H1 (cell line): ENCODE data around the gene GAS6. TPM values are rescaled to one million over a fixed set of nuclear protein-coding genes. Genes with fewer than 3 reads are reported as not detected.

Experiments used
- CTCF ChIA-PET: fragments of 300-600 bp; sonication (Branson Sonifier 250); formaldehyde crosslinking; loops from one replicate; lab custom pipeline; 2021; ENCODE audit not compliant: partially characterized antibody; lab: Charles Lee
- POLR2A ChIA-PET: fragments of 300-600 bp; sonication (Branson Sonifier 250); formaldehyde crosslinking; loops from one replicate; lab custom pipeline; 2021; ENCODE audit warnings: inconsistent platforms; ENCODE audit not compliant: partially characterized antibody; lab: Charles Lee
- DNase-seq, 2 experiments: peaks; one replicate each; pipeline versions ENCODE4 v3.0.0 to v3.0.0-alpha.2; 2010 to 2022; ENCODE audit warnings: low spot score in 2 of 2, low read depth in 1 of 2, mixed read lengths in 1 of 2
- FAIRE-seq: peaks from 2 replicates; lab custom pipeline; 2011; peaks lifted over from hg19 to GRCh38; lab: Jason Lieb, UNC
- H2AFZ ChIP-seq: 2 replicates; pipeline ENCODE4 v1.8.1; 2012; ENCODE audit warnings: low read length, inconsistent platforms
- H2AK5ac ChIP-seq: 2 replicates; pipeline ENCODE4 v1.6.1; 2013; ENCODE audit warnings: low read depth, low read length
- H2BK120ac ChIP-seq: replicated peaks from 2 replicates; pipeline ENCODE3; 2013; ENCODE audit warnings: low read depth, low read length, inconsistent platforms
- H2BK12ac ChIP-seq: 2 replicates; pipeline ENCODE4 v1.6.1; 2013; ENCODE audit warnings: low read depth, low read length
- H2BK15ac ChIP-seq: 2 replicates; pipeline ENCODE4 v1.6.1; 2013; ENCODE audit warnings: low read length
- H2BK20ac ChIP-seq: 2 replicates; pipeline ENCODE4 v1.6.1; 2013; ENCODE audit warnings: low read length
- H2BK5ac ChIP-seq: 2 replicates; pipeline ENCODE4 v1.6.1; 2013; ENCODE audit warnings: low read depth, low read length
- H3K14ac ChIP-seq: 2 replicates; pipeline ENCODE4 v1.6.1; 2013; ENCODE audit warnings: inconsistent platforms; ENCODE audit not compliant: insufficient read length
- H3K18ac ChIP-seq: 2 replicates; pipeline ENCODE4 v1.6.1; 2013; ENCODE audit warnings: low read length; ENCODE audit errors: extremely low read depth
- H3K23ac ChIP-seq: 2 replicates; pipeline ENCODE4 v1.6.1; 2013; ENCODE audit warnings: inconsistent platforms; ENCODE audit not compliant: insufficient read length
- H3K23me2 ChIP-seq: 2 replicates; pipeline ENCODE4 v1.6.1; 2013; ENCODE audit warnings: low read depth, low read length
- H3K27ac ChIP-seq: 2 replicates; pipeline ENCODE4 v1.6.1; 2011; ENCODE audit warnings: low read depth, low read length, inconsistent platforms
- H3K27me3 ChIP-seq, 4 experiments: replicated peaks in 1 of 4; 1 replicate in 1 of 4; 2 replicates in 3 of 4; pipeline versions ENCODE4 v1.6.1 to v1.8.1; 2011 to 2013; ENCODE audit warnings: low read length in 3 of 4, mild to moderate bottlenecking in 3 of 4, inconsistent platforms in 2 of 4, mixed read lengths in 2 of 4, moderate library complexity in 1 of 4; ENCODE audit not compliant: control insufficient read depth in 3 of 4, insufficient read depth in 3 of 4; ENCODE audit errors: extremely low read depth in 1 of 4
- H3K36me3 ChIP-seq, 4 experiments: 2 replicates each; pipeline versions ENCODE4 v1.6.1 to v1.8.1; 2011 to 2013; ENCODE audit warnings: mild to moderate bottlenecking in 4 of 4, low read length in 3 of 4, moderate library complexity in 2 of 4, control low read depth in 1 of 4, inconsistent platforms in 1 of 4; ENCODE audit not compliant: insufficient read depth in 4 of 4, control insufficient read depth in 2 of 4
- H3K4ac ChIP-seq: replicated peaks from 2 replicates; pipeline ENCODE3; 2013; ENCODE audit warnings: low read length, low read depth, mixed read lengths, inconsistent platforms; ENCODE audit not compliant: insufficient read length
- H3K4me1 ChIP-seq, 4 experiments: replicated peaks in 1 of 4; 1 replicate in 1 of 4; 2 replicates in 3 of 4; pipeline versions ENCODE4 v1.6.1 to v1.8.1; 2011 to 2013; ENCODE audit warnings: low read length in 3 of 4, inconsistent platforms in 2 of 4, mixed read lengths in 1 of 4; ENCODE audit not compliant: insufficient read depth in 4 of 4, control insufficient read depth in 3 of 4
- H3K4me2 ChIP-seq, 2 experiments: 2 replicates each; pipeline versions ENCODE4 v1.6.1 to v1.8.1; 2011 to 2013; ENCODE audit warnings: low read depth in 2 of 2, low read length in 2 of 2, control low read depth in 1 of 2, inconsistent platforms in 1 of 2, mild to moderate bottlenecking in 1 of 2; ENCODE audit not compliant: insufficient read depth in 1 of 2
- H3K4me3 ChIP-seq, 4 experiments: fragments of 200-600, 300-600 bp in 1 of 4; sonication (generic), shearing (Covaris generic), sonication (Bioruptor Twin) in 1 of 4; 2 replicates each; pipeline versions ENCODE4 v1.5.1 to v1.8.1; 2011 to 2016; ENCODE audit warnings: low read length in 4 of 4, low read depth in 3 of 4, control low read depth in 2 of 4, inconsistent platforms in 2 of 4, mild to moderate bottlenecking in 2 of 4, mixed read lengths in 1 of 4, moderate library complexity in 1 of 4; ENCODE audit not compliant: insufficient read depth in 2 of 4; ENCODE audit errors: extremely low read depth in 1 of 4
- H3K56ac ChIP-seq: replicated peaks from 2 replicates; pipeline ENCODE3; 2013; ENCODE audit warnings: low read depth, mild to moderate bottlenecking, mixed read lengths, low read length, inconsistent platforms; ENCODE audit not compliant: insufficient read length
- H3K79me1 ChIP-seq: 2 replicates; pipeline ENCODE4 v1.6.1; 2013; ENCODE audit warnings: low read depth, low read length, control low read depth
- H3K79me2 ChIP-seq, 2 experiments: 2 replicates each; pipeline versions ENCODE4 v1.6.1 to v1.8.1; 2012 to 2013; ENCODE audit warnings: low read length in 2 of 2, mild to moderate bottlenecking in 2 of 2, inconsistent platforms in 1 of 2; ENCODE audit not compliant: insufficient read depth in 2 of 2, control insufficient read depth in 1 of 2
- H3K9ac ChIP-seq, 4 experiments: replicated peaks in 1 of 4; 1 replicate in 1 of 4; 2 replicates in 3 of 4; pipeline versions ENCODE4 v1.6.1 to v1.8.1; 2011 to 2013; ENCODE audit warnings: low read depth in 3 of 4, low read length in 3 of 4, control low read depth in 2 of 4, mild to moderate bottlenecking in 2 of 4, moderate library complexity in 2 of 4, inconsistent platforms in 1 of 4; ENCODE audit errors: extremely low read depth in 1 of 4
- H3K9me3 ChIP-seq, 2 experiments: 2 replicates each; pipeline versions ENCODE4 v1.6.1 to v1.8.1; 2012 to 2013; ENCODE audit warnings: mild to moderate bottlenecking in 2 of 2, moderate library complexity in 2 of 2, control low read depth in 1 of 2, inconsistent platforms in 1 of 2, low read depth in 1 of 2, low read length in 1 of 2, mixed read lengths in 1 of 2; ENCODE audit not compliant: insufficient read depth in 2 of 2
- H4K20me1 ChIP-seq, 2 experiments: replicated peaks in 1 of 2; 2 replicates each; pipeline versions ENCODE3 to v1.8.1; 2011 to 2013; ENCODE audit warnings: inconsistent platforms in 2 of 2, low read length in 2 of 2, mild to moderate bottlenecking in 1 of 2; ENCODE audit not compliant: insufficient read depth in 2 of 2, control insufficient read depth in 1 of 2
- H4K5ac ChIP-seq: 2 replicates; pipeline ENCODE4 v1.6.1; 2013; ENCODE audit warnings: low read length, low read depth, mixed read lengths, inconsistent platforms; ENCODE audit not compliant: insufficient read length
- H4K8ac ChIP-seq: 2 replicates; pipeline ENCODE4 v1.8.0; 2013; ENCODE audit warnings: mild to moderate bottlenecking, moderate library complexity, low read length, inconsistent platforms; ENCODE audit not compliant: insufficient read depth; ENCODE audit errors: extremely low read depth
- H4K91ac ChIP-seq: replicated peaks from 2 replicates; pipeline ENCODE3; 2013; ENCODE audit warnings: low read length, mixed read lengths, inconsistent platforms; ENCODE audit not compliant: insufficient read length
- SIRT6 ChIP-seq: IDR thresholded peaks from one replicate; pipeline ENCODE4 v1.7.1; 2012; ENCODE audit warnings: low read length, inconsistent platforms
- SUZ12 ChIP-seq: fragments of 200-600 bp; sonication (generic); IDR thresholded peaks from 2 replicates; pipeline ENCODE4 v1.6.1; 2012; ENCODE audit warnings: mild to moderate bottlenecking, inconsistent platforms, low read length, moderate library complexity, mixed read lengths
- TBP ChIP-seq: IDR thresholded peaks from 2 replicates; pipeline ENCODE4 v1.6.1; 2011; ENCODE audit warnings: low read depth, low read length, improper control_type of control experiment
- whole genome bisulfite sequencing, 2 experiments: shearing (Covaris generic) in 1 of 2; methylation state at CpG; one replicate each; pipeline versions ENCODE4 v1.1.6 to v1.1.7; 2013 to 2015; ENCODE audit warnings: low lambda C conversion rate in 2 of 2, mixed read lengths in 2 of 2, inconsistent platforms in 1 of 2, low coverage in 1 of 2, missing lambda C conversion rate in 1 of 2; ENCODE audit not compliant: insufficient replicate concordance in 2 of 2, insufficient coverage in 1 of 2, insufficient read length in 1 of 2; ENCODE audit errors: extremely low coverage in 1 of 2, missing lambda C conversion rate in 1 of 2; 5-methylcytosine and 5-hydroxymethylcytosine counted together
- polyA plus RNA-seq, 7 experiments: library from polyadenylated mRNA; depleted of rRNA in 3 of 7; stranded (reverse) in 5 of 7; unstranded in 2 of 7; fragments of >200 nt in 5 of 7; fragments of 200-250 nt in 2 of 7; gene quantifications; 1 replicate in 5 of 7; 2 replicates in 1 of 7; 4 replicates in 1 of 7; pipeline versions ENCODE4 v1.2.1 to v1.2.3, GENCODE V29; 2011 to 2013; ENCODE audit warnings: missing spikeins in 2 of 7, mixed read lengths in 2 of 7
- total RNA-seq: library from RNA; stranded (reverse); fragmentation: NEBNext Ultra II Directional; extraction: Animal tissue kit (Norgen Biotek cat#: 25700); gene quantifications from 2 replicates; pipeline ENCODE4 v1.2.1, GENCODE V29; 2021

The GAS6 gene
- total and polyA plus RNA-seq, 2 of the 8 experiments (the other 6 are each of a cell fraction or from before 2014, with no cell fraction given) = 18.6 to 31.0 TPM

GRCh38 chr13:113836768-113837559 is 26.9 kb downstream of the GAS6 start:
- Histone ChIP-seq H2BK5ac (peak overlapping the region; percentile 96), H3K79me1 (no peaks in the 10 kb centered on the region), H2AFZ (no peak overlapping the region), H3K4me2 (no peak overlapping the region), H2BK120ac (peak overlapping the region; percentile 77), H4K20me1 (peaks cover 0 to 1% of the 10 kb centered on the region in 2 experiments), H3K4me3 (no peak overlapping the region), H3K4ac (peak overlapping the region; percentile 79), H4K91ac (peak overlapping the region; percentile 96), H3K4me1 (peaks cover 0 to 16% (median 7%) of the 10 kb centered on the region in 4 experiments; a peak in 5 of 7 replicates), H3K18ac (peak overlapping the region; percentile 95), H2BK12ac (peak overlapping the region; percentile 87; the same call in 1 of the 2 replicates), H4K5ac (peak overlapping the region; percentile 27), H3K56ac (peak overlapping the region; percentile 25), H2BK15ac (0 out of 2 replicates have a peak overlapping the region, but pooled peaks have one; percentile 81), H3K36me3 (peaks cover 0 to 8% (median 1%) of the 10 kb centered on the region in 4 experiments; a peak in 4 of 8 replicates), H3K9ac (peak overlapping the region in 1 of 4 experiments; percentile 22; a peak in 1 of 7 replicates), H3K27me3 (no peaks in the 10 kb centered on the region), H3K14ac (no peak overlapping the region), H4K8ac (no peak overlapping the region; the same call in 1 of the 2 replicates), H3K79me2 (no peaks in the 10 kb centered on the region), H3K27ac (peak overlapping the region; percentile 70), H3K9me3 (no peaks in the 10 kb centered on the region), H2BK20ac (peak overlapping the region; percentile 24), H2AK5ac (peak overlapping the region; percentile 75; the same call in 1 of the 2 replicates), H3K23me2 (no peaks in the 10 kb centered on the region), H3K23ac (no peak overlapping the region)
- ChIA-PET POLR2A (interaction anchor here (1.1 to 1.5 kb wide), 2 partner anchors 19 to 25 kb away, joined by 3 to 4 read pairs; no protein-coding TSS in a partner anchor), CTCF (no interaction called here)
- TF ChIP-seq TBP = no peak
- TF ChIP-seq SUZ12 = no peak
- TF ChIP-seq SIRT6 = no peak
- FAIRE-seq (no peak), DNase-seq (no peak)
- 77% methylated on average over 15 of the region's 19 CpGs; no CpG with 5 or more reads in 1 of the 2 experiments for WGBS, 2 experiments
